Memory B cell (primary cell): ENCODE results near the gene LEMD2.
"Not testable (repeated sequence)": the region's sequence is repeated elsewhere in the genome, so short reads cannot be mapped to it uniquely, and the experiment has no call there.

Source experiments
- ATAC-seq: fragments of 150-1000 bp; cut with Tn5 transposase; 2 replicates; pipeline ENCODE4 v1.10.0; 2021; ENCODE audit warnings: low read depth, mild to moderate bottlenecking, moderate library complexity
- DNase-seq, 2 donors: peaks; one replicate each; pipeline ENCODE4 v3.0.0; 2022; ENCODE audit warnings: low spot score in 2 of 2
- H3K27ac Mint-ChIP-seq: one replicate; pipeline ENCODE4 v1.8.0; 2022; ENCODE audit warnings: mild to moderate bottlenecking, moderate library complexity, mixed read lengths
- H3K27me3 Mint-ChIP-seq: one replicate; pipeline ENCODE4 v1.8.0; 2022; ENCODE audit warnings: mixed read lengths
- H3K36me3 Mint-ChIP-seq: one replicate; pipeline ENCODE4 v1.8.0; 2022; ENCODE audit warnings: mild to moderate bottlenecking, mixed read lengths
- H3K4me1 Mint-ChIP-seq: one replicate; pipeline ENCODE4 v1.8.0; 2022; ENCODE audit warnings: mixed read lengths
- H3K4me3 Mint-ChIP-seq: one replicate; pipeline ENCODE4 v1.8.0; 2022; ENCODE audit warnings: mild to moderate bottlenecking, moderate library complexity, mixed read lengths
- H3K9me3 Mint-ChIP-seq: one replicate; pipeline ENCODE4 v1.8.0; 2022; ENCODE audit warnings: mixed read lengths

The LEMD2 gene

GRCh38 chr6:33788694-33789549 lies at the start of gene LEMD2:
Gene LEMD2, minus strand, starts transcription at chr6:33789130. Its CDS starts 14 bp downstream, at chr6:33789116.
- peak; percentile 93 to 97 for DNase-seq
- H3K36me3 Mint-ChIP-seq: peaks cover 3% of the 10 kb centered on the region
- H3K27ac Mint-ChIP-seq: peak within 1 kb of the TSS; percentile 93
- no peaks in the 10 kb centered on the region for H3K9me3 Mint-ChIP-seq
- H3K4me1 Mint-ChIP-seq: peaks cover 37% of the 10 kb centered on the region
- ATAC-seq: peak; percentile 90
- H3K4me3 Mint-ChIP-seq: peak within 1 kb of the TSS; percentile 95
- no peaks in the 10 kb centered on the region for H3K27me3 Mint-ChIP-seq

DNA sequence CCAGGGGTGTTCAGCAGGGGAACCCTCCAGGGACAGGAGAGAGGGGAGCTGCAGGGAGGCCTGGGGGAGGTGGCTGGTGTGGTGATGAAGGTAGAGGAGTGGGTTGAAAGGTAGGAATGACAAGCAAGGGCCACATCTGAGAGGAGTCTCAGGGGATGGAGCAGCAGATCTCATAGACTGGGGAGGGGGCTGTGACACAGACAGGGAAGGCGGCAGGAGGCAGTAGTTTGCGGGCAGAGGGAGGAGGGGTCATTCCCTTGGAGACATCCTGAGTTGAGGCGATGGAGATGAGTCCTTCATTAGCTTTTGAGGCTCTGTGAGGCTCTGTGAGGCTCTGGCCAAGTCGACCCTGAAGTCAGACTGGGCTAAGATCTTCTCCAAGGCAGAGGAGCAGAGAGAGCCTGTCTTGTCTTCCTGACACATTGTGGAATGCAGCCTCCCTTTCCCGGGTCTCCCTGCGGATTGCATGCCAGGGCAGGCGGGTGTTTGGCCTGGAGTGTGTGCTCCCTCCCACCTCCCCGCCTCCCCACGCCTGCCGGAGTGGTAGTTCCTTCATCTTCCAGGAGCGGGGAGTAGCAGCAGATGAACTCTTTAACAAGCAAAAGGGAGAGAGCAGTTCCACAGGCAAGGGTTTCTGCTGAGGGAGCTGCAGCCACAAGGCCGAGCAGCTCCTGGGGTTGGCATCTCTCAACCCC lies 49.2 kb upstream of the LEMD2 start:
- DNase-seq (no peak), ATAC-seq (no peak)
- peaks cover 1% of the 10 kb centered on the region for H3K9me3 Mint-ChIP-seq
- no peaks in the 10 kb centered on the region for H3K36me3 Mint-ChIP-seq
- peaks cover 21% of the 10 kb centered on the region for H3K27me3 Mint-ChIP-seq
- no peak overlapping the region for H3K4me3 Mint-ChIP-seq
- no peak overlapping the region for H3K27ac Mint-ChIP-seq
- peaks cover 4% of the 10 kb centered on the region for H3K4me1 Mint-ChIP-seq

GRCh38 chr6:33836806-33837469 lies 48.0 kb upstream of the LEMD2 start:
- Mint-ChIP-seq H3K36me3 (no peaks in the 10 kb centered on the region), H3K27me3 (peaks cover 21% of the 10 kb centered on the region), H3K4me3 (no peak overlapping the region), H3K4me1 (peaks cover 4% of the 10 kb centered on the region), H3K27ac (no peak overlapping the region), H3K9me3 (peaks cover 1% of the 10 kb centered on the region)
- DNase-seq (no peak), ATAC-seq (no peak)

DNA sequence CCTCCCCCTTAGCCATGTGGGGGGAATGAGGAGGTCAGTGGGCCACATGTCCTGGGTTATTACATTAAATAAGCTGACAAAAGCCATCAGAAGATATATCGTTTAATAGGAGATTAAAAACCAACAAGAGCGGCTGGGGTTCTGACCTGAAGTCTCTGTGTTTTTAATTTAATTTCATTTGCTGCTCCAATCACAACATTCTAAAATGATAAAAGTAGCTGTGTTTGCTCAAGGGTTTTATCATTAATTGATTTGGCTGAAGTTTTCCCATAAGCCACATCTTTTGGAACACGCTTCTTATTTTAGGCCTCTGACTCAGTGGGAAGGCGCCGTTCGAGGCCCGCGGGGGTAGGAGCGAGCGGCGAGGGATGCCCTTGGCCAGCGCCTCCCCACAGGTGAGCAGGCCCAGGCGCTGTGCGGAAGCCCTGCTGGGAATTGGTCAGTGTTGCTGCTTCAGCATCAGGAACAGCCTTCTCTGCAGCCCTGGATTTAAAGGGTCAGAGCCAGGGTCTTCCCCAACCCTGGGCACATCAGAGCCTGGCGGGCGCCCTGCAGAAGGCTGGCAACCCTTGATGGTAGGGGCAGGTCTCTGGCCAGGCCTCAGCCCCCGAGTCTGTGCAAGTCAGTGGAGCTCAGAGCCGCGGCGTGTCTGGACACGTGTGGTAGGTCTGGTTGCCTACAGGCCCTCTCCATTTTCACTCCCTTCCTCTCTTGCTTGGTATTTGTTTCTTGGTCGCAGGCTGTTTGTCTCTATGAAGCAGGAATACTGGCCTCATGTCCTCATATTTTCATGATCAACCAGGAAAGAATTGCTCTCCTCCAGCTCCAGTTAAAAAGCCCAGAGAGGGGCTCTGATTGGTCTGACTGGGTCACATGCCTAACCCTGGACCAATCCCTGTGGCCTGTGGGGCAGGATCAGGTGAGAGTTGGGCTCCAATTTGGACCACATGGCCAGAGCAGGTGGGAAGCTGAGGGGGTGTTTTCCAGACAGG lies 45.8 kb upstream of the LEMD2 start:
- Mint-ChIP-seq H3K27me3 (peaks cover 31% of the 10 kb centered on the region), H3K27ac (no peak overlapping the region), H3K4me1 (no peaks in the 10 kb centered on the region), H3K4me3 (no peak overlapping the region), H3K36me3 (no peaks in the 10 kb centered on the region), H3K9me3 (peaks cover 1% of the 10 kb centered on the region)
- no peak for ATAC-seq
- DNase-seq: no peak

DNA sequence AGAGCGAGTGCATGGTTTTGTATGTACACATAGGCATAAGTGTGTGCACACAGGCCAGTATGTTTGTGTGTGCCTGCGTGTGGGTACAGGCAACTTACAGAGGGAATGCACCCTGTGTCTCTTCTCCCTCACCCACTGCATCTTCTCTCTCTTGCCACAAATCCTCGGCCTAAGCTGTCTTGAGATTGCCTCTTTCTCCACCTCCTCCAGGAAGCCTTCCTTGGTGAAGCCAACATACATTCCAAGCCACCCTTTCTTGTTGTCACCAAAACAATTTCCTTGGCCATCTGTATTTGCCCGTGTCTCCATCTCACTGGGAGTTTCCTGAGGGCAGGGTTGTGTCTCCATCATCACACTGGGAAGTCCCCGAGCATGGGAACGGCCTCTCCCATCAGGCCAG lies 44.7 kb upstream of the LEMD2 start:
- Mint-ChIP-seq H3K4me1 (no peaks in the 10 kb centered on the region), H3K27ac (no peak overlapping the region), H3K27me3 (peaks cover 35% of the 10 kb centered on the region), H3K4me3 (no peak overlapping the region), H3K9me3 (peaks cover 1% of the 10 kb centered on the region), H3K36me3 (no peaks in the 10 kb centered on the region)
- no peak for DNase-seq
- no peak for ATAC-seq

GRCh38 chr6:33832831-33833230 lies 43.9 kb upstream of the LEMD2 start:
- not testable (repeated sequence) for H3K36me3 Mint-ChIP-seq, DNase-seq, H3K27ac Mint-ChIP-seq, H3K9me3 Mint-ChIP-seq, H3K4me3 Mint-ChIP-seq, H3K4me1 Mint-ChIP-seq, ATAC-seq
- peaks cover 38% of the 10 kb centered on the region for H3K27me3 Mint-ChIP-seq

GRCh38 chr6:33831725-33832124 lies 42.8 kb upstream of the LEMD2 start:
- ATAC-seq, H3K4me3 Mint-ChIP-seq, H3K27ac Mint-ChIP-seq, H3K9me3 Mint-ChIP-seq, H3K4me1 Mint-ChIP-seq, DNase-seq, H3K36me3 Mint-ChIP-seq: not testable (repeated sequence)
- peaks cover 34% of the 10 kb centered on the region for H3K27me3 Mint-ChIP-seq

GRCh38 chr6:33830635-33831240 lies 41.8 kb upstream of the LEMD2 start:
- no peak for ATAC-seq
- Mint-ChIP-seq H3K4me1 (no peaks in the 10 kb centered on the region), H3K4me3 (no peak overlapping the region), H3K27ac (no peak overlapping the region), H3K27me3 (peaks cover 35% of the 10 kb centered on the region), H3K36me3 (no peaks in the 10 kb centered on the region), H3K9me3 (no peaks in the 10 kb centered on the region)
- no peak for DNase-seq

DNA sequence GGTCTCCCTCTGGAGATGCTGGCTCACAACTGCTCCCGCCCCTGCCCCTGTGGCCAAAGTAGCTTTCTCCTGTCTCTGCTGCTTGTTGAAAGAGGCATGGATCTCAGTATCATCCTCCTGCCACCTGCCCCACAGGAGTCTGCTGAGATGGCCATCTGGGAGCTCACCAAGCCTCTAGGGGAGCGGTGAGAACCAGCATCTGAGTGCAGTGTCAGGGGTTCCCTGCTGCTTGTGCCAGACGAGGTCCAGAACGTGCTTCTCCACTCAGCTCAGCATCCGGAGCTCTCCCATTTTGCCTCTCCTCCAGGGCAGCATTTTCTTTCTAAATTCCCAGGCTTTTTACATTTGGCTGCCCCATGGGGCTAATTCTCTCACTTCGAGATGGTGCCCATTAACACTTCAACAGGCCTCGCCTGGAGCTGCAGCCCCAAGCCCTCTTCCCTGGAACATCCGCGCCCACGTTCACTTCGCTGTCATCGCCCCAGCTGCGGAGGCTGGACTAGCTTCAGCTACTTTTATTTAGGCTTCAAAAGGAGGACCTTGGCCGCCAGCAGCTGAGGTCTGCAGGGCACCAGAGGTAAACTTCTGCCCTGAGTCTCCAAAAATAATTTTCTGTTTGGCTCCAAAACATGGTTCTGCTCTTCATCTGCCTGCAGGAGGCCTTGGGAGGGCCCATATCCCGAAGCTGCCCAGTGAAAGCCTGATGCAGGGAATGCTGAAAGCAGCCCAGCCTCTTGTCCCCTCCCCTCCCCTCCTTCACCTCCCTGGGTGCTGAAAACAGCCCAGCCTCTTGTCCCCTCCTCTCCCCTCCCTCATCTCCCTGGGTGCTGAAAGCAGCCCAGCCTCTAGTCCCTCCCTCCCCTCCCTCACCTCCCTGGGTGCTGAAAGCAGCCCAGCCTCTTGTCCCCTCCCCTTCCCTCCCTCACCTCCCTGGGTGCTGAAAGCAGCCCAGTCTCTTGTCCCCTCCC lies 40.1 kb upstream of the LEMD2 start:
- H3K36me3 Mint-ChIP-seq: no peaks in the 10 kb centered on the region
- H3K27me3 Mint-ChIP-seq: peaks cover 32% of the 10 kb centered on the region
- no peaks in the 10 kb centered on the region for H3K9me3 Mint-ChIP-seq
- H3K27ac Mint-ChIP-seq: no peak overlapping the region
- DNase-seq: no peak
- ATAC-seq: no peak
- H3K4me1 Mint-ChIP-seq: no peaks in the 10 kb centered on the region
- no peak overlapping the region for H3K4me3 Mint-ChIP-seq

DNA sequence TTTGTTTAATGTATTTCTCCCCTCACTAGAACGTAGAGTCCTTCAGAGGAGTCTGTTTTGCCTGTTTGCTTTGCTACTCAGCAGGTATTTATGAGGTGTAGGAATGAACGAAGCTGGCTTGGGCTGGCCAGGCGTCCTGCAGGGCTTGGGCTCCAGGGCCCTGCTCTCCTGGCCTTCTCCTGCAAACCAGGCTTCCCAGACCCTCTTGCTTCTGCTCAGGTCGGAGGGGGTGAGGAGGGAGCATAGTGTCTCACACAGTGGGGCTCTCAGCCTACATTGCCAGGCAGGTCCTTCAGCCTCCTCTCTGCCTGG lies 39.5 kb upstream of the LEMD2 start:
- Mint-ChIP-seq H3K9me3 (no peaks in the 10 kb centered on the region), H3K27me3 (peaks cover 28% of the 10 kb centered on the region), H3K4me1 (no peaks in the 10 kb centered on the region), H3K36me3 (no peaks in the 10 kb centered on the region), H3K4me3 (no peak overlapping the region), H3K27ac (no peak overlapping the region)
- DNase-seq (no peak), ATAC-seq (no peak)

DNA sequence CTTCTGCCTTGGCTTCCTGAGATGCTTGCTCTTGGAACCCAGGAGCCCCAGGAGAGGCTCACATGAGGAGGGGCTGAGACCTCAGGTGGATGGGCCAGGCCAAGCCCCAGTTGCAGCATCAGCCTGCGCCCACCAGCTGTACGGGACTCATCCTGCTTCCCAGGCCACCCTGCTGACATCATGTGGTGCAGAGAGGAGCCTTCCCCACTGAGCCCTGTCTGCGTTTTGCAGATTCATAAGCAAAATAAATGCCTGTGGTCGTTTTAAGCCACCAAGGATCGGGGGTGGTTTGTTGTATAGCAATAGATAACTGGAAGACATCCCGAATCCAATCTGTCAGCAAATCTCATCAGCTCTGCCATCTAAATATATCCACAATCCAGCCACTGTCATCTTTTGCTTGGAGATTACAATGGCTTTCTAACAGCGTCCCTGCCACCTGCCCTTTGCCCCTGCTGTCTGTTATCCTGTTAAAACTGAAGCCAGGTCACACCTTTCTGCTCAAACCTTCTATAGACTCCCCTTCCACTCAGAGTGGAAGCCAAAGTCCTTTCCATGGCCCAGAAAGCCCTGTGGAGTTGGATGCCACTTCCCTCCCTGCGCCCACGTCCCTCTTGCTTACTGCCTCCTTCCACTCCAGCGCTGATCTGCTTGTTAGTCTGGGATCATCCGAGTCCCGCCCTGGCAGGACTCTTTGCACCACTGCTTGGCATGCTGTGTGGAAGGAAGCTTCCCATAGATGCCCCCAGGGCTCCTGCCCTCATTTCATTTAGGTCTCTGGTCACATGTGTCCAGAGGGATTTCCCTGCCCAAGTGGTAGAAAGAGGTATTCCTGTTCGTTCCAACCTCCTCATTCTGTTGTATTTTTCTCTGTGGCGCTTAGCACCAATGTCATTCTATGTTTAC lies 38.9 kb upstream of the LEMD2 start:
- Mint-ChIP-seq H3K4me1 (no peaks in the 10 kb centered on the region), H3K9me3 (no peaks in the 10 kb centered on the region), H3K36me3 (no peaks in the 10 kb centered on the region), H3K27me3 (peaks cover 26% of the 10 kb centered on the region), H3K27ac (no peak overlapping the region), H3K4me3 (no peak overlapping the region)
- ATAC-seq: no peak
- no peak for DNase-seq

DNA sequence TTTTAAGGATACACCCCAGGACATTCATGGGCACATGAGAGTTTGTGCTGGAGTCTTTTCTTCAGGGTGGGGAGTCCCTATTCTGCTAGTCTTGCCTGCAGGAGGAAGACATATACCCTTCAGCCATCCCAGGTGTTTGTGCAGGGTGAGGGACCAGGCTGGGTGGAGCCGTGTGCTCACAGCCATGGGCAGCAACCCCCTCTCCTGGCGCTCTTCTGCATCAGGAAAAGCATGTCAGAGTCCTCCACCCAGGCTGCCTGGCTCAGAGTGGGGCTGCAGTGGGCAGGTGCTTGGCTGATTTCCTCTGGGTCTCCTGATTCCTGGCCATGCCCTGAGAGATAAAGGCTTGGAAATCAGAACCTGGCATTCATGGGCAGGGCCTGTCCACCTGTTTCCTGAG lies 37.6 kb upstream of the LEMD2 start:
- ATAC-seq (no peak), DNase-seq (no peak)
- Mint-ChIP-seq H3K4me3 (no peak overlapping the region), H3K4me1 (no peaks in the 10 kb centered on the region), H3K27ac (no peak overlapping the region), H3K9me3 (no peaks in the 10 kb centered on the region), H3K36me3 (no peaks in the 10 kb centered on the region), H3K27me3 (peaks cover 27% of the 10 kb centered on the region)
